HG03045 (cell line): ENCODE results near the gene R3HCC1L.
"Not testable (repeated sequence)": the region's sequence is repeated elsewhere in the genome, so short reads cannot be mapped to it uniquely, and the experiment has no call there.

Source experiments
- ATAC-seq: cut with Tn5 transposase; IDR thresholded peaks from one replicate; pipeline ENCODE4 v1.9.1; 2021; ENCODE audit warnings: mild to moderate bottlenecking, moderate library complexity; ENCODE audit not compliant: unreplicated experiment

Gene R3HCC1L

DNA sequence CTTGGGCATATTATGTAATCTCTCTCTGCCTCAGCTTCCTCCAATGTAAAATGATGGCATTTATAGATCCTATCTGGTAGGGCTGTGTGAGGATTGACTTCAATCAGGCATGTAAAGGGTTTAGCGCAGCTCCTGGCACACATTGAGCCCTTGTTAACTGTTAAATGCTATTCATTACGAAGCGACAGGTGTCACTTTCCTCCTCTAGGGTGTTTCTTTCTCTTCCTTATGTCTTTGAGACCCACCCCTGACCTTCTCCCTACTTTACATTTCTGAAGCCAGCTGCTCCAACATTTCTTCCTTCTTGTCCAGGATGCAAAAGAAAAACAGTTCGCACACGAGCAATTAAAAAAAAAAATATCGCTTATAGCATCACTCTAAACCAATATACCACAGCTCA, 5.7 kb upstream of the R3HCC1L start:
- no peak for ATAC-seq

DNA sequence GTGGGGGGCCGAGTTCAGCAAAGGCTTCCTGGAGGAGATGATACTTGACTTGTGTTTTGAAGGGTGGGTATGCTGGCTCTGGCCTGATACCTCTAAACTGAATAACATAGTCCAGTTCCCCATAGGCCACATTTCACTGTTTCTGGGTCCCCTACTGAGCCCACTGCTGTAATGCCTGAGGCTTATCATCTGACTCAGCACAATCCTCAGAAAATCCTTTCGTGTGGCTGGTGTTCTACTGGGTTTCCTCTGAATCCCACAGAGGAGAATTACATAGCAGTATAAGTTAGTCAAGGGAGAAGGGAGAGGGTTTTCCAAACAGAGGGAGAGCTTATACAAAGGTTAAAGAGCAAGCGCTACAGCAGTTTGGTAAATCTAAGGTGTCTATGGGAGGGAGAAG, 2.8 kb upstream of the R3HCC1L start:
- ATAC-seq, result no peak

DNA sequence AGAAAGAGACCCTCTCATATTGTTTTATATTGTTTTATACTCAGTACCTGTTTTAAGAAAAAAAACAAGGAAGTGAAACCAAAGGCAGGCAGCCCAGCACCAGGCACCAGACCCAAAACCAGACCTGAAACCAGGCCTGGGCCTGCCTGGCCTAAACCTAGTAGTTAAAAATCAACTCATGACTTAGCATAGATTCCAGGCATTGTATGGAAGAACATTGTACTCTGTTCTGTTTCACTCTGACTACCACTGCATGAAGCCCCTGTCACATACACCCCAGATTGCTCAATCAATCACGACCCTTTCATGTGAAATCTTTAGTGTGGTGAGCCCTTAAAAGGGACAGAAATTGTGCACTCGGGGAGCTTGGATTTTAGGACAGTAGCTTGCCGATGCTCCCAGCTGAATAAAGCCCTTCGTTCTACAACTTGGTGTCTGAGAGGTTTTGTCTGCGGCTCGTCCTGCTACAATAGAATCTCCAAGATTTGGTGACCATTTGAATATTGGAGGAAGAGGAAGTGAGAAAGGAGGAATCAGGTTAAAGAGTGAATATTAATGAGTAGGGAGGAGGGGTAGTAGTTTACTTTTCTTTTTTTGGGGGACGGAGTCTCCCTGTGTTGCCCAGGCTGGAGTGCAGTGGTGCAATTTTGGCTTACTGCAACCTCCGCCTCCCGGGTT, 1.2 kb upstream of the R3HCC1L start:
- ATAC-seq, result peak; percentile 39

DNA sequence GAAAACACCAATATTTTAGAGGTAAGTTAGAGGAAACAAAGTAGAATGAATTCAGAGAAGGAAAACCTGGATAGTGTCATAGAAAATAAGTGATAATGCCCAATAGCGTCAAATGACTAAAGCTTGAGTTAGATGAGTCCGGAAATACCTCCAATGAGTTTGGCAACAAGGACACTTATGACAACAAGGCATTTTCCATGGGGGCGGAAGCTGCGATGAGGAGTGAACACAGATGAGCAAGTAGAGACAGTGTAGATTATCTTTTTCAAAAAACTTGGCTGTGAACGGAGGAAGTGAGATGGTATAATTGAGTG, 383 bp upstream of the R3HCC1L start:
- no peak for ATAC-seq

DNA sequence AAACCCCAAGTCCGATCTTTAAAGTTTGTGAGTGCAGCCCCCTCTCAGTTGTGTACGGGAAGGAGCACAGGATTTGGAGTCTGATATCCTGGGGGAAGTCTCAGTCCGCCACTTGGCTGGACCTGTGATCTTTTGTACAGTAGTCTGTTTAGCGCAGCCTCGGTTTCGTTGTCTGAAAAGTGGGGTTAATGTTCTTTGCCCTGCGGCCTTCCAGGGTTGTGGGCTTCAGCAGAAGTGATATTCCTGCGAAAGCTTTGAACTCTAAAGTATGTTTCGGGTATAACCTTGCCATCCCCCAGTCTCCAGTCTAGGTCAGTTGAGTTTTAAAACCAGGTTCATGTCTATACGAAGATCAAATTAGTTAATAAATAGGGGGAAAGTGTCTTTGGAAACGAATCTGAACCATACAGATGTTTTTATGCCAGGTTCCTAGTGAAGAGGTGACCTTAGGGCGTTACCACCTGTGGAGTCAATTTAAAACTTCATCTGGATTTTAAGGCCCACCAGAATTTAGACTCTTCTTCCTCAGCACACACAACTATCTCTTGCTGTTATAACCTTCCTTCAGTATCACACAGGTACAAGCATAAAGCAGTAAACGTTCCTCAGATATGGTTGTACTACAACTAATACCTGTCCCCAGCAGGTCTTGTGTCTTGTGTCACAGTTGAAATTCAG, 904 bp downstream of the R3HCC1L start:
- peak; percentile 7 for ATAC-seq

DNA sequence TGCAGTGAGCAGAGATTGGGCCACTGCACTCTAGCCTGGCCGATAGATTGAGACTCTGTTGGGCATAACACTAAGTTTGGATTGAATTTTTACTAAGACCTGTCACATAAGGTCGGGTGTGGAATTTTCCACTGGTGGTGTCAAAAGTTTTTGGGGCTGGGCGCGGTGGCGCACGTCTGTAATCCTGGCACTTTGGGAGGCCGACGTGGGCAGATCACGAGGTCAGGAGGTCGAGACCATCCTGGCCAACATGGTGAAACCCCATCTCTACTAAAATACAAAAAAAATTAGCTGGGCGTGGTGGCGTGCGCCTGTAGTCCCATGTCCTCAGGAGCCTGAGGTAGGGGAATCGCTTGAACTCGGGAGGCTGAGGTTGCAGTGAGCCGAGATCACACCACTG, 2.3 kb downstream of the R3HCC1L start:
- not testable (repeated sequence) for ATAC-seq

DNA sequence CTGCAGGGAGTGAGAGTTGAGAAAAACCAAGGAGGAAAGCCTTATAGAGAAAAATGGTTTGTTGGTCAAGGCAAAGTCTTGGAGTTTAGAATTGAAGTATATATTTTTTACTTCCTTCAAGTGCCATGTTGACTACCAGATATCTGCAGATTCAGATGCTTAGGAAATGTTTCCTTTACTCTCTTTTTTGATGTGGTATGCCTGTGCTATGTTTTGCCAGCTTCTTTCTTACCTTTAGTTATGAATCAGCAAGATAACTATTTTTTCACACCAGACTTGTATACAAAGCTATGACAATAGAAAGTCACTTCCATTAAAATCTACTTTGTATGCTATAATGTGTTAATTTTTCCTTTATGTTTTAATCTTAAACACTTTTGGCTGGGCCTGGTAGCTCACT, 3.6 kb downstream of the R3HCC1L start:
- no peak for ATAC-seq

DNA sequence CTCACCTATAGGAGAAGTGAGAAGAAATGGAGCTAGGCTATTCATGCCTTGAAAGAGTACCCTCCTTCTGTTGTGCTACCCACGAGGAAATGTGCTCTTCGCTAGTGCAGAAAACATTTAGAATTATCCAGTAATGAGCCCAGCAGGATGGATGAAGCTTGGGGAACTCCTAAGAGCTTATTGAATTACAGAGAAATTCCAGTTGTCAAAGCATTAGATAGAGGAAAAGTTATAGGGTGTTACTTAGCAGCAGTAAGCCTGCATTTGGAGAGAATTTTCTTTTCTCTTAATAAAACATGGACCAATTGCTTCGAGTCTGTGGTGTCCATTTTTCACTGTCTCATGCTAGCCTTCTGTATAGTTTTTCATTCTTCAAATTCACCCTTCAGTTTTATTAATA, 5.0 kb downstream of the R3HCC1L start:
- ATAC-seq, result no peak

DNA sequence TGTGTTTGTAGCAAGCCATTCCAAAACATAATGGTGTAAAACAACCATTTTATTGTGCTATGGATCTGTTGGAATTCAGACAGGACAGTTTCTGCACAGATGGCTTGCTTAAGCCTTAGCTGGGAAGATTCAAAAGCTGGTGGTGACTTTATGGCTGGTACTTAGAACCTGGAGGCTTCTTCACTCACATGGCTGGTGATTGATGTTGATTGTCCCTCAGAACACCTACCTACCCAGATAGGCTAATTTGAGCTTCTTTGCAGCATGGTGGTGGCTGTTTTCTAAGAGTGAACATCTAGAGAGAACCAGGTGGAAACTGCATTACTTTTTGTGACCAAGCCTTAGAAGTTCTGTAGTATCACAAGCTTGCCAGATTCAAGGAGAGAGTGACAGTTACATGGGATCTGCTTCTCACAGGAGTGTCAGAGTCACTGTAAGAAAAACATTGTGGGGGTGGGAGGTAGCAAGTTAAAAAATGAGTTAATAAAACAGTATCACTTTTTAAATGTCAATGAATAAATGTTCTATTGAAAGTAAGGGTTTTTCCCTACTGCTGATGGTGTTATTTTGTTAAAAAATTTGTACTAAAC, 7.1 kb downstream of the R3HCC1L start:
- no peak for ATAC-seq

DNA sequence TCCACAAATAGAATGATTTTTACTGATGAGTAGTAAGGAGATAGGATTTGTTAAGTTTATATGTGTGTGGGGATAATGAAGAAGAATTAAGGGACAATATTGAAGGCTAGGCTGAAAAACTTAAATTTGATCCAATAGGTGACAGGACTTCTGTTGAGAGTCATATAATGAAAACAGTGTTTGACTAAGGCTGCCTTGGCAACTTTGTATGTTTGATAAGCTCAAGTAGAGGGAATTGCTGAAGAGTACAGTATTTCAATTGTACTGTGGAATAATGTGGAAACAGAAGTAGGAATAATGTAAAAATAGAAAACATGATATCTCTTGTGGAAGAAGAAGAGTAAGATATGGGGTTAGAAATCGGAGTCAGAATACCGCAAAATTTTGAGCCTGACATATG, 10.5 kb downstream of the R3HCC1L start:
- no peak for ATAC-seq

DNA sequence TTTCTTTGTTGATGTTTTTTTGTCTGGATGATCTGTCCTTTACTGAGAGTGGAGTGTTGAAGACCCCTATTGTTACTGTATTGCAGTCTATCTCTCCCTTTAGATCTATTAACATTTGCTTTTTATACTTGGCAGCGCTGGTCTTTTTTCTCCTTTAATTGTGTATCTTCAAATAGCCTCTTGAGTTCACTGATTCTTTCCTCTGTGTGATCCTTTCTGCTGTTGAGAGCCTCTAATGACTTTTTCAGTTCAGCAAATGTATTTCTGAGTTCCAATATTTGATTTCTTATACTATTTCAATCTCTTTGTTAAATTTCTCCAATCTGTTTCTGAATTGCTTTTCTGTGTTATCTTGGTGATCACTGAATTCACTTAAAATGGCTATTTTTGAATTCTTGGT, 15.4 kb downstream of the R3HCC1L start:
- no peak for ATAC-seq

DNA sequence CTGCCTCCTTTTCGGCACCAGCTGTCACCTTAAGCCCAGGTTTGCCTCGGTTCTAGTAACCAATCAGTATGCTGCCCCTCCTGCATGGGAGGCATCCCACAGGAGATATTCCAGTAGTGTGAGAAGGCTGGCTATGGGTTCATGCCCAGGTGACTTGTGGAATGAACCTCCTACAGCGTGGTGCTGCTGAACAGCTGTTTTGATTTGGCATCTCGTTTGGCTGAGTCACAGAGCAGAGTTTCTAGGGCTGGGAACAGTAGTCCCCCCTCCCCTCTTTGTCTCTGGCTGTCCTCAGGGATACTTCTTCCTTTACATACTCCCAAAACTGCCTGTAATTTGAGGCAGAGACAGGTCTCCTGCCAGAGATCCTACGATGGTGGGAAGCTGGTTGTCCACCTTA, 16.1 kb downstream of the R3HCC1L start:
- ATAC-seq, result no peak

DNA sequence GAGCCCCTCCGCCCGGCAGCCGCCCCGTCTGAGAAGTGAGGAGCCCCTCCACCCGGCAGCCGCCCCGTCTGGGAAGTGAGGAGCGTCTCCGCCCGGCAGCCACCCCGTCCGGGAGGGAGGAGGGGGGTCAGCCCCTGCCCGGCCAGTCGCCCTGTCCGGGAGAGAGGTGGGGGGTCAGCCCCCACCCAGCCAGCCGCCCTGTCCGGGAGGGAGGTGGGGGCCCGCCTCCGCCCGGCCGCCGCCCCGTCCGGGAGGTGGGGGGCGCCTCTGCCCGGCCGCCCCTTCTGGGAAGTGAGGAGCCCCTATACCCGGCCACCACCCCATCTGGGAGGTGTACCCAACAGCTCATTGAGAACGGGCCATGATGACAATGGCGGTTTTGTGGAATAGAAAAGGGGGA, 18.3 kb downstream of the R3HCC1L start:
- ATAC-seq, result not testable (repeated sequence)

DNA sequence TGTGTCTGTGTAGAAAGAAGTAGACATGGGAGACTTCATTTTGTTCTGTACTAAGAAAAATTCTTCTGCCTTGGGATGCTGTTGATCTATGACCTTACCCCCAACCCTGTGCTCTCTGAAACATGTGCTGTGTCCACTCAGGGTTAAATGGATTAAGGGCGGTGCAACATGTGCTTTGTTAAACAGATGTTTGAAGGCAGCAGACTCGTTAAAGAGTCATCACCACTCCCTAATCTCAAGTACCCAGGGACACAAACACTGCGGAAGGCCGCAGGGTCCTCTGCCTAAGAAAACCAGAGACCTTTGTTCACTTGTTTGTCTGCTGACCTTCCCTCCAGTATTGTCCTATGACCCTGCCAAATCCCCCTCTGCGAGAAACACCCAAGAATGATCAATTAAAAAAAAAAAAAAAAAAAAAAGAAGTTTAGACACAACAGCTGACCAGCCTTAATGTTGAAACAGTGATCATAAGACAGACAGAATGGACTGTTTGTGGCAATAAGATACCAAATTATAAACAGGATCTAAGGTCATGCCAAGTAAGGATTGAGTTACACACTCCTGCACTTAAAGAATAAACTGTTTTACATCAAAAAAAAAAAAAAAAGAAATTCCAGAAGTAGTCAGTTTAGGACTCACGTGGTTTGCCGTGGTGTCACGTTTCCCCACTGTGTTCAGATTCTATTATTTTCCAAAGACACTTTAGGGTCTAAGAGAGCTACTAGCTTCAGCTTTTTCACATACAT, 18.9 kb downstream of the R3HCC1L start:
- not testable (repeated sequence) for ATAC-seq

DNA sequence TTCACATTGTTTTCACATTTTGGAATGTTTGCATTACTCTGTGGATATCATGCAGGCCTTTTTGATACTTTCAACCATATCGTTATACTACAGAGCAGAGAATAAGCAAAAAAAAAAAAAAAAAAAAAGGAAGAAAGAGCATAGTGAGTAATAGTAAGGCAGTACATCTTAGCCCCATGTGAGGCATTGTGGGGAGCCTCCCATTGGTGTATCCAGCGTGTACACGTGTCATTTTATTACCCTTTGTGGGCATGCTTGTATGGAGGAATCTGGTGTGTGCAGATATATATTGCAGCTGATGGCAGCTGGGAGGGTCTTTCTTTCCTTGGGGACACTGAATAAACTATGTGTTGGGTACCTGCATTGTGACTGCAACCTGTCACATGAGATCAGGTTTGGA, 19.6 kb downstream of the R3HCC1L start:
- no peak for ATAC-seq

DNA sequence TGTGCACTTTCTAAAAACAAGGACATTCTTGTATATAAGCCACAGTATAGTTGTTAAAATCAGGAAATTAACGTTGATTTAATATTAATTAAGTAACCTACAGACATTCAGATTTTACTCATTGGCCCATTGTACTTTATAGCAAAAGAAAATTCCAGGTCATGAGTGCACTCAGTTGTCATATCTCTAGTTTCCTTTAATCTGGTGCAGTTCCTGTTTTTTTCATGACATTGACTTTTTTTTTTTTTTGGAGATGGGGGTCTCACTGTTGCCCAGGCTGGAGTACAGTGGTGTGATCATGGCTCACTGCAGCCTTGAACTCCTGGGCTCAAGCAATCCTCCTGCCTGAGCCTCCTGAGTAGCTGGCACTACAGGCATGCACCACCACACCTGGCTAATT, 24.1 kb downstream of the R3HCC1L start:
- ATAC-seq, result no peak

DNA sequence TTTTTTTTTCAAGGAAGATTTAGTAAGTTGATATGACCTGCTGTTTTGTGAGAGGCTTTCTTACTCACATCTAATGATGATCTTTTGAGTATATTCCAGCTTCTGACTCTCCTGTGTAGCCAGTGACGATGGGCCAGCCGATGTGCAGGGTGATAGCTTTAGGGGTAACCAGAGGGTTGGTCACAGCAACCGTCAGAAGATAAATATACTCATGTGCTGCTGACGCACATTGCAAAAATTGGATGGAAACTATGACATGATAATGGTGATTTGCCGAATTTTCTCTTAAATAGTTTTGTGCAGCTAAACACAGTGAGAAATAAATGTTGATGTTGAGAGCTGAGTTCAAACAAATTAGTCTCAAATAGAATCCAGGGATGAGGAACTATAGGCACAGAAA, 29.5 kb downstream of the R3HCC1L start:
- ATAC-seq, result no peak

DNA sequence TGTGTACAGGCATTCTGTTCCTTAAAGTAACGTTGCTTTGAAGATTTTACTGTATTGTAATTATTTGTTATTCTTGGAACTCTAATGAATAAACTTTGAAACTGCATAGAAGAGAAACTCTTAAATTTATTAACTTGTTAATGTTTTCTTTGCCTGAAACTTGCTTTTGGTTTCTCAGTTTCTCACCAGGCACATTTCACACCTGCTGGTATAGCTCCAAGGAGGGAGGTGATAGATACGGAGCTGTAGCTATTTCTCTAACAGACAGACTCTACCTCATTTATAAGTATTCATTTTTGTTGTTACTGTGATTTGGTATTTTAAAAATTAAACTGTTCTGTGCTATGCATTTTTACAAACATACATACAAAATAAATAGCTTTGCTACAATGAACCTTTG, 32.7 kb downstream of the R3HCC1L start:
- no peak for ATAC-seq

DNA sequence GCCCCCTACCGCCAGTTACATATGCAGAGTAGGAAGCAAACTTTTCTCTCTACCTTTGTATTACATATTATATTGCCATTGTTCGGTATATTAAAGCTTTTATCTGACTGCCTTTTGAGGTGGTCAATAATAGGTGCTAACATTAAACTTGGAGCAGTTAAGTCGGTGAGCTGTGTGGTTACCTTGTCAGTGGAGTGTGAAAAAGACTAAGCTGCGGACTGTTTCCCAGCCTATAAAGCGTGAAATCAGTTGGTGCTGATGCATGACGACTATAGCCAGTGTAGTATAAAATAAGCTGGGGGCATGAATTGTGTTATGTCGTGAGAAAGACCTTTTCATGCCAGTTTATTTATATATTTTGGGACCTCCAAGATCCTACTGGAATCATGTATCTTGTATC, 33.7 kb downstream of the R3HCC1L start:
- no peak for ATAC-seq

DNA sequence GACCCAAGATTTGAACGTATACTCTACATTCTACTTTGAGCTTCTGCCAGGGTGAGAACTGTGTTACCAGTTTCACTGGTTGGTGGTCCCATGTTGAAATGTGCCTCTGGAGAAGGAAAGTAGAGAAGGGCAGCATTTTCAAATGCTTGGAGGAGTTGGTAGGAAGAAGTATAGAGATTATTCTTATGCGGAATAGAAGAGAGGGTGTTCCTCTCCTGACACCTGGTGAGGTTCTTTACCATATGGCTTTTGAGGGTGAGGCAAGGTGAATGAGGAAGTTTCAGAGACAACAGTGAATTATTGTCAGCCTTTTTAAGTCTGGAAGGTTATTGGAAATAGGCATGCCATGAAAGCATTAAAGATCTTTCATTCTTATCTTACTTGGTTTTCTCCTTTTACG, 34.3 kb downstream of the R3HCC1L start:
- ATAC-seq, result no peak

DNA sequence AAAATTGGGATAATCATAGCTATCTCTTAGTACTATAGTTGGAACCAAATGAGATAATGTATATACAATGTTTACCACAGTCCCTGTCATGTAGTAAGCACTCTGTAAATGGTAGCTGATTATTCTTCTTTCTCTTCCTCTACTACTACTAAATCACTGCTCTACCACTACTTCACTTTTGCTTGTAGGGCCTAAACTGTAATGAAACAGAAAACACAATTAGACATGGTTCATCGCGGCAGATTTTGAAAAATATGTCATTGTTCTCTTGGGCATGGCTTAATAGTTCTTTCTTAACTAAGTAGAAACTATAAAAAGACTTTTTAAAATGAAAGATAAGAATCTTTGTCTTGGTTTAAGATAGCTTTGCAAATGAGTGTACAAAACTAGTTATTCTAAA, 34.9 kb downstream of the R3HCC1L start:
- ATAC-seq, result no peak
